ENCODE results near the gene PTPN3.

PTPN3 gene

DNA sequence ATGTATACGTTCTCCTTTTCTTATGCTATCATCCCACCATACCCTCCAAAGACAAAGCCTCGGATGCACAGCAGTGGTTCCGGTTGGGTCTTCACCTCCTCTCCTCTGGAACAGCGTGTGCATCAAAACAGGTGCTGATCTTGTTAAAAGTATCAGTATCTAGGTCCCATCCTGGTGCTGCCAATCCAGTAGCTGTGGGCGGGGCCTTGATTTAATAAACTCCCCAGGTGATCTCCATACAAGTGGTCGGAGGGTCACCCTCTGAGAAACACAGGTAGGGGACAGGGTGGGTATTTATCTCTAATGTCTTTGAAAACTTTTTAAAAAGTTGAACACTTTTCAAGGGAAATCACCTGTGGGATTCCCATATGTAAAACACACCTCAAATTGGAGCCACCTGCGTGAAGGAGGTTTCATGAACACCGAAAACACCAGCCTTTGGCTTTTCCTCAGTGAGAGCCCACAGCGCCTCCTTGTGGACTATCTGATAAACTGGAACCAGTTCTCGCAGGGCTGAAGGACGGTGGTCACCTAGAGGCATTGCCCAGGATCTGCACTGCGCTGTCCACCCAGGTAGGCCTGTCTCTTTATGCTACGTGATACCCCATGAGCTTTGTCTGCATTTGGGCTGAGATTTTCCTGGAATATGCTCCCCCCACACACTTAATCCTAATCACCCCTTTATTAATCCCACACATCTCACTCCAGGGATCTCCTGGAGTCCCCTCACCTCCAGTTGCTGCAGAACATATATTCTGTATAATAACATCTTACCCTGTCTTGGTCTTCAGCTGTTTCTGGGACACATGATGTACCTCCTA lies 96.7 kb downstream of the PTPN3 start:
- peak; percentile 92 for ATAC-seq

DNA sequence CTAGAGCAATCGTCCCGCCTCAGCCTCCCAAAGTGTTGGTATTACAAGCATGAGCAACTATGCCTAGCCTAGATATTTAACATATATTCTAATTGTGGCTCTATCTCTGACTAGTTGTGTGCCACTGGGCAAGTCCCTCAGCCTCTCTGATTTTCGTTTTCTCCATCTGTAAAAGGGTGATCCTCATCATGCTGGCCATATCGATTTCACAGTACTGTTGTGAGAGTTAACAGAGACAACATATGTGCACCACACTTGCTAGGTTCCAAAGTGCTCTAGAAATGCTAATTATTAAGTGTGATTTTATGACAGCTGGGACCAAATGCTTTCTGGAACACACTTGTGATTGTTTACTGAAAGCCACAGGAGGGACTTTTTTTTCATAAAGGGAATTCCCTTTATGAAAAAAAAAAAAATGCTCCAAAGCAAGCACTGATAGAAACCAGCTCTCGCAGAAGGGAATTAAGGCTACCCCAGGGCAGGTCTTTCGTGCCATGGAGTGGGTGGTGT lies 98.8 kb downstream of the PTPN3 start:
- ATAC-seq: no peak
- TF ChIP-seq, protein P1, sequence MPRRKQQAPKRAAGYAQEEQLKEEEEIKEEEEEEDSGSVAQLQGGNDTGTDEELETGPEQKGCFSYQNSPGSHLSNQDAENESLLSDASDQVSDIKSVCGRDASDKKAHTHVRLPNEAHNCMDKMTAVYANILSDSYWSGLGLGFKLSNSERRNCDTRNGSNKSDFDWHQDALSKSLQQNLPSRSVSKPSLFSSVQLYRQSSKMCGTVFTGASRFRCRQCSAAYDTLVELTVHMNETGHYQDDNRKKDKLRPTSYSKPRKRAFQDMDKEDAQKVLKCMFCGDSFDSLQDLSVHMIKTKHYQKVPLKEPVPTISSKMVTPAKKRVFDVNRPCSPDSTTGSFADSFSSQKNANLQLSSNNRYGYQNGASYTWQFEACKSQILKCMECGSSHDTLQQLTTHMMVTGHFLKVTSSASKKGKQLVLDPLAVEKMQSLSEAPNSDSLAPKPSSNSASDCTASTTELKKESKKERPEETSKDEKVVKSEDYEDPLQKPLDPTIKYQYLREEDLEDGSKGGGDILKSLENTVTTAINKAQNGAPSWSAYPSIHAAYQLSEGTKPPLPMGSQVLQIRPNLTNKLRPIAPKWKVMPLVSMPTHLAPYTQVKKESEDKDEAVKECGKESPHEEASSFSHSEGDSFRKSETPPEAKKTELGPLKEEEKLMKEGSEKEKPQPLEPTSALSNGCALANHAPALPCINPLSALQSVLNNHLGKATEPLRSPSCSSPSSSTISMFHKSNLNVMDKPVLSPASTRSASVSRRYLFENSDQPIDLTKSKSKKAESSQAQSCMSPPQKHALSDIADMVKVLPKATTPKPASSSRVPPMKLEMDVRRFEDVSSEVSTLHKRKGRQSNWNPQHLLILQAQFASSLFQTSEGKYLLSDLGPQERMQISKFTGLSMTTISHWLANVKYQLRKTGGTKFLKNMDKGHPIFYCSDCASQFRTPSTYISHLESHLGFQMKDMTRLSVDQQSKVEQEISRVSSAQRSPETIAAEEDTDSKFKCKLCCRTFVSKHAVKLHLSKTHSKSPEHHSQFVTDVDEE (CRISPR knock-in tag; IDR thresholded peaks at IDR 0.05): no peak
- TF ChIP-seq ARNTL (CRISPR knock-in tag; IDR thresholded peaks at IDR 0.05; ENCODE audit: borderline replicate concordance, low read depth) (no peak), ZNF70 (CRISPR knock-in tag; IDR thresholded peaks at IDR 0.05) (no peak)
- TF ChIP-seq, protein P2, sequence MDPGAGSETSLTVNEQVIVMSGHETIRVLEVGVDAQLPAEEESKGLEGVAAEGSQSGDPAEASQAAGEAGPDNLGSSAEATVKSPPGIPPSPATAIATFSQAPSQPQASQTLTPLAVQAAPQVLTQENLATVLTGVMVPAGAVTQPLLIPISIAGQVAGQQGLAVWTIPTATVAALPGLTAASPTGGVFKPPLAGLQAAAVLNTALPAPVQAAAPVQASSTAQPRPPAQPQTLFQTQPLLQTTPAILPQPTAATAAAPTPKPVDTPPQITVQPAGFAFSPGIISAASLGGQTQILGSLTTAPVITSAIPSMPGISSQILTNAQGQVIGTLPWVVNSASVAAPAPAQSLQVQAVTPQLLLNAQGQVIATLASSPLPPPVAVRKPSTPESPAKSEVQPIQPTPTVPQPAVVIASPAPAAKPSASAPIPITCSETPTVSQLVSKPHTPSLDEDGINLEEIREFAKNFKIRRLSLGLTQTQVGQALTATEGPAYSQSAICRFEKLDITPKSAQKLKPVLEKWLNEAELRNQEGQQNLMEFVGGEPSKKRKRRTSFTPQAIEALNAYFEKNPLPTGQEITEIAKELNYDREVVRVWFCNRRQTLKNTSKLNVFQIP (CRISPR knock-in tag; IDR thresholded peaks at IDR 0.05; ENCODE audit: borderline replicate concordance, low read depth): no peak

More for the DNA sequence above, 96.7 kb downstream of the PTPN3 start:
- TF ChIP-seq, protein P3, sequence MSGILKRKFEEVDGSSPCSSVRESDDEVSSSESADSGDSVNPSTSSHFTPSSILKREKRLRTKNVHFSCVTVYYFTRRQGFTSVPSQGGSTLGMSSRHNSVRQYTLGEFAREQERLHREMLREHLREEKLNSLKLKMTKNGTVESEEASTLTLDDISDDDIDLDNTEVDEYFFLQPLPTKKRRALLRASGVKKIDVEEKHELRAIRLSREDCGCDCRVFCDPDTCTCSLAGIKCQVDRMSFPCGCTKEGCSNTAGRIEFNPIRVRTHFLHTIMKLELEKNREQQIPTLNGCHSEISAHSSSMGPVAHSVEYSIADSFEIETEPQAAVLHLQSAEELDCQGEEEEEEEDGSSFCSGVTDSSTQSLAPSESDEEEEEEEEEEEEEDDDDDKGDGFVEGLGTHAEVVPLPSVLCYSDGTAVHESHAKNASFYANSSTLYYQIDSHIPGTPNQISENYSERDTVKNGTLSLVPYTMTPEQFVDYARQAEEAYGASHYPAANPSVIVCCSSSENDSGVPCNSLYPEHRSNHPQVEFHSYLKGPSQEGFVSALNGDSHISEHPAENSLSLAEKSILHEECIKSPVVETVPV (CRISPR knock-in tag; IDR thresholded peaks at IDR 0.05): no peak
- TF ChIP-seq, protein P4, sequence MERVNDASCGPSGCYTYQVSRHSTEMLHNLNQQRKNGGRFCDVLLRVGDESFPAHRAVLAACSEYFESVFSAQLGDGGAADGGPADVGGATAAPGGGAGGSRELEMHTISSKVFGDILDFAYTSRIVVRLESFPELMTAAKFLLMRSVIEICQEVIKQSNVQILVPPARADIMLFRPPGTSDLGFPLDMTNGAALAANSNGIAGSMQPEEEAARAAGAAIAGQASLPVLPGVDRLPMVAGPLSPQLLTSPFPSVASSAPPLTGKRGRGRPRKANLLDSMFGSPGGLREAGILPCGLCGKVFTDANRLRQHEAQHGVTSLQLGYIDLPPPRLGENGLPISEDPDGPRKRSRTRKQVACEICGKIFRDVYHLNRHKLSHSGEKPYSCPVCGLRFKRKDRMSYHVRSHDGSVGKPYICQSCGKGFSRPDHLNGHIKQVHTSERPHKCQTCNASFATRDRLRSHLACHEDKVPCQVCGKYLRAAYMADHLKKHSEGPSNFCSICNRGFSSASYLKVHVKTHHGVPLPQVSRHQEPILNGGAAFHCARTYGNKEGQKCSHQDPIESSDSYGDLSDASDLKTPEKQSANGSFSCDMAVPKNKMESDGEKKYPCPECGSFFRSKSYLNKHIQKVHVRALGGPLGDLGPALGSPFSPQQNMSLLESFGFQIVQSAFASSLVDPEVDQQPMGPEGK (CRISPR knock-in tag; IDR thresholded peaks at IDR 0.05; ENCODE audit: borderline replicate concordance): no peak

DNA sequence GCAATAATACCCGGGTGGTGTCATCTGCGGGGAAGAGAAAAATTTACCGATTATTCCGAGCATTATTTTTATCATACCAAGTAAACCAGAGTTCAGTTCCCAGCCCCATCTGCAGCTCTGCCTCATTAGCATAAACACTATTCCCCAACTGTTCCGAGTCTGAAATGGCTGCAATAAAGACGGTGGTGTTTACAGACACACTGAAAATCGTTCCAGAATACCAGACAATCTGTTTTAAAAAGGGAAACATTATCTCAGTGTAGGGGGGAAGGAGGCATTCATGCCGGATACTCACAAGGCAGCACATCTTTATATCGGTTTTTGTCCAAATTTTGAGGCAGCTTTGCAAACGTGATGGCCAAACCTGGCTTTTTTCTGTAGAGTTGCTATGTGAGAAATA lies 106.9 kb downstream of the PTPN3 start:
- ATAC-seq: no peak

DNA sequence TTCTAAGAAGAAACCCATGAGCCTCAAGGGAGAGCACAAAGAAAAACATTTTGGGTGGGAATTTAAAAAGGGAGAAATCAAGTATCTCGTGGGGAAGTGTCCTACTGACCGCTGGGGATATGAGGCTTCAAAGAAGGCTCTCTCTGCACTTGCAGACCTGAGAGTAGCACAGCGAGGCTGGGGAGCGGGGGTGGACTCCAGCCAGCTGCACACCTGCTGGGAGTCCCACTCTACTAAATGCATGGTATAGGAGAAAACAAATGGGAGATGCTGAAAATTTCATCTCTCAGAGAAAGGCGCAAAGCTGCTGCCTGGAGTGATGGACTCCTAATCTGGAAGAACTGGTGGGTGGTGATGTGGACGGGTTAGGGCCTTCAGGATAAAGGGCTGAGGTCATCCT lies 110.3 kb downstream of the PTPN3 start:
- no peak for ATAC-seq
- TF ChIP-seq ZNF8 (CRISPR knock-in tag; IDR thresholded peaks at IDR 0.05): no peak
- TF ChIP-seq ESRRG (CRISPR knock-in tag; IDR thresholded peaks at IDR 0.05): no peak
- no peak for TF ChIP-seq ZNF70 (CRISPR knock-in tag; IDR thresholded peaks at IDR 0.05)
- TF ChIP-seq SNAI2 (CRISPR knock-in tag; IDR thresholded peaks at IDR 0.05): no peak
- no peak for TF ChIP-seq ZNF565 (CRISPR knock-in tag; conservative IDR thresholded peaks at IDR 0.05; ENCODE audit: low read depth)
- TF ChIP-seq TOX (CRISPR knock-in tag; IDR thresholded peaks at IDR 0.05; ENCODE audit: borderline replicate concordance): no peak
- TF ChIP-seq, protein P4 (CRISPR knock-in tag; IDR thresholded peaks at IDR 0.05; ENCODE audit: borderline replicate concordance): no peak
- TF ChIP-seq ZFP30 (CRISPR knock-in tag; IDR thresholded peaks at IDR 0.05): no peak
- TF ChIP-seq, protein P5, sequence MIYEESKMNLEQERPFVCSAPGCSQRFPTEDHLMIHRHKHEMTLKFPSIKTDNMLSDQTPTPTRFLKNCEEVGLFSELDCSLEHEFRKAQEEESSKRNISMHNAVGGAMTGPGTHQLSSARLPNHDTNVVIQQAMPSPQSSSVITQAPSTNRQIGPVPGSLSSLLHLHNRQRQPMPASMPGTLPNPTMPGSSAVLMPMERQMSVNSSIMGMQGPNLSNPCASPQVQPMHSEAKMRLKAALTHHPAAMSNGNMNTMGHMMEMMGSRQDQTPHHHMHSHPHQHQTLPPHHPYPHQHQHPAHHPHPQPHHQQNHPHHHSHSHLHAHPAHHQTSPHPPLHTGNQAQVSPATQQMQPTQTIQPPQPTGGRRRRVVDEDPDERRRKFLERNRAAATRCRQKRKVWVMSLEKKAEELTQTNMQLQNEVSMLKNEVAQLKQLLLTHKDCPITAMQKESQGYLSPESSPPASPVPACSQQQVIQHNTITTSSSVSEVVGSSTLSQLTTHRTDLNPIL (CRISPR knock-in tag; IDR thresholded peaks at IDR 0.05; ENCODE audit: low read depth): no peak
- no peak for TF ChIP-seq TCF4 (CRISPR knock-in tag; IDR thresholded peaks at IDR 0.05; ENCODE audit: borderline replicate concordance)

More for the DNA sequence above, 106.9 kb downstream of the PTPN3 start:
- TF ChIP-seq PPARA (CRISPR knock-in tag; IDR thresholded peaks at IDR 0.05; ENCODE audit: borderline replicate concordance): no peak
- TF ChIP-seq, protein P5 (CRISPR knock-in tag; IDR thresholded peaks at IDR 0.05; ENCODE audit: low read depth): no peak
- TF ChIP-seq BACH2 (CRISPR knock-in tag; IDR thresholded peaks at IDR 0.05; ENCODE audit: borderline replicate concordance): no peak
- TF ChIP-seq ZNF70 (CRISPR knock-in tag; IDR thresholded peaks at IDR 0.05): no peak
- TF ChIP-seq ZNF565 (CRISPR knock-in tag; conservative IDR thresholded peaks at IDR 0.05; ENCODE audit: low read depth): no peak
- no peak for TF ChIP-seq ZFP30 (CRISPR knock-in tag; IDR thresholded peaks at IDR 0.05)
- TF ChIP-seq, protein P4 (CRISPR knock-in tag; IDR thresholded peaks at IDR 0.05; ENCODE audit: borderline replicate concordance): no peak
